HepG2 (cell line): Measurements from ENCODE around the gene TIAM2. TPM values are rescaled to one million over a fixed set of nuclear protein-coding genes. Genes with fewer than 3 reads are reported as not detected.

Experiments
- ATAC-seq: fragments of 200-7000 bp; cut with Tn5 transposase; 3 replicates; pipeline ENCODE4 v1.9.1; 2020; ENCODE audit warnings: mild to moderate bottlenecking, moderate library complexity
- BruUV-seq: library from RNA; stranded (reverse); fragments of 400-500 nt; replicated peaks from 2 replicates; lab custom pipeline; 2021; lab: Mats Ljungman, UMichigan
- CTCF ChIA-PET: fragments of 300-600 bp; formaldehyde crosslinking; extraction: SDS; loops from one replicate; lab custom pipeline; 2021; ENCODE audit warnings: low total read pairs, inconsistent platforms, low intra/inter-chr PET ratio; lab: Yijun Ruan, JAX
- POLR2A ChIA-PET: fragments of 350-600 bp; sonication (Branson Sonifier 250); formaldehyde crosslinking; loops from one replicate; lab custom pipeline; 2020; ENCODE audit warnings: antibody characterized with exemption, inconsistent platforms; lab: Yijun Ruan, JAX
- DNase-seq: peaks from one replicate; pipeline ENCODE4 v3.0.0-alpha.2; 2015; ENCODE audit warnings: low spot score
- FAIRE-seq: peaks from 3 replicates; lab custom pipeline; 2011; peaks lifted over from hg19 to GRCh38; lab: Jason Lieb, UNC
- H2AFZ ChIP-seq: one replicate; pipeline ENCODE4 v1.6.1; 2011; ENCODE audit warnings: low read length, inconsistent platforms
- H3K27ac ChIP-seq: fragments of 300-600 bp; 3 replicates; pipeline ENCODE4 v1.8.0; 2011; ENCODE audit warnings: mixed run types, mild to moderate bottlenecking, mixed read lengths, low read length, inconsistent platforms; ENCODE audit not compliant: insufficient read depth; ENCODE audit errors: extremely low read length
- H3K27me3 ChIP-seq, 2 experiments: fragments of 200-600 bp in 1 of 2; 2 replicates in 1 of 2; 3 replicates in 1 of 2; pipeline versions ENCODE4 v1.6.0 to v1.8.0; 2011; ENCODE audit warnings: low read length in 2 of 2, mild to moderate bottlenecking in 2 of 2, moderate library complexity in 2 of 2, inconsistent platforms in 1 of 2; ENCODE audit not compliant: insufficient read depth in 2 of 2, control insufficient read depth in 1 of 2
- H3K36me3 ChIP-seq, 2 experiments: fragments of 200-600 bp in 1 of 2; replicated peaks in 1 of 2; 2 replicates in 1 of 2; 3 replicates in 1 of 2; pipeline versions ENCODE4 v1.5.1 to v1.8.0; 2011; ENCODE audit warnings: low read length in 2 of 2, inconsistent platforms in 1 of 2; ENCODE audit not compliant: insufficient read depth in 2 of 2, control insufficient read depth in 1 of 2
- H3K4me1 ChIP-seq: 2 replicates; pipeline ENCODE4 v1.5.1; 2012; ENCODE audit warnings: low read length, inconsistent platforms; ENCODE audit not compliant: insufficient read depth
- H3K4me2 ChIP-seq: 2 replicates; pipeline ENCODE4 v1.6.0; 2011; ENCODE audit warnings: low read depth, low read length, inconsistent platforms
- H3K4me3 ChIP-seq, 3 experiments: fragments of 200-600 bp in 1 of 3; sonication (generic), shearing (Covaris generic) in 1 of 3; replicated peaks in 1 of 3; 2 replicates each; pipeline ENCODE4 v1.5.1; 2011 to 2016; ENCODE audit warnings: low read length in 3 of 3, inconsistent platforms in 2 of 3, low read depth in 2 of 3, mild to moderate bottlenecking in 2 of 3, control low read depth in 1 of 3, mixed read lengths in 1 of 3; ENCODE audit not compliant: insufficient read depth in 1 of 3
- H3K79me2 ChIP-seq: one replicate; pipeline ENCODE4 v1.6.1; 2011; ENCODE audit warnings: low read length, inconsistent platforms; ENCODE audit not compliant: insufficient read depth
- H3K9ac ChIP-seq: 2 replicates; pipeline ENCODE4 v1.6.0; 2011; ENCODE audit warnings: mild to moderate bottlenecking, low read depth, low read length, inconsistent platforms; ENCODE audit not compliant: insufficient read depth
- H3K9me3 ChIP-seq: 2 replicates; pipeline ENCODE4 v1.5.1; 2012; ENCODE audit warnings: mild to moderate bottlenecking, low read length
- H4K20me1 ChIP-seq: 2 replicates; pipeline ENCODE4 v1.6.0; 2011; ENCODE audit warnings: inconsistent platforms, mild to moderate bottlenecking, low read length, moderate library complexity; ENCODE audit not compliant: insufficient read depth
- ATM ChIP-seq: fragments of 450-650 bp; IDR thresholded peaks from 2 replicates; pipeline ENCODE4 v1.7.1; 2017; ENCODE audit warnings: mild to moderate bottlenecking, borderline replicate concordance
- EZH2 ChIP-seq: conservative IDR thresholded peaks from 2 replicates; pipeline ENCODE4 v1.6.1; 2012; ENCODE audit warnings: mild to moderate bottlenecking, low read depth, low read length, moderate library complexity
- KLF12 ChIP-seq: sonication (generic); formaldehyde crosslinking; IDR thresholded peaks from 2 replicates; pipeline ENCODE4 v1.4.0; 2020; ENCODE audit warnings: missing genetic modification reagents, borderline replicate concordance
- ZBTB38 ChIP-seq: sonication (generic); formaldehyde crosslinking; IDR thresholded peaks from 2 replicates; pipeline ENCODE4 v1.5.1; 2020; ENCODE audit warnings: mild to moderate bottlenecking, missing genetic modification reagents
- ZC3H13 ChIP-seq: sonication (generic); formaldehyde crosslinking; IDR thresholded peaks from 2 replicates; pipeline ENCODE4 v1.8.1; 2023; ENCODE audit warnings: mild to moderate bottlenecking, missing genetic modification reagents, moderate library complexity
- ZNF232 ChIP-seq: sonication (generic); formaldehyde crosslinking; IDR thresholded peaks from 2 replicates; pipeline ENCODE4 v1.4.0; 2020; ENCODE audit warnings: missing genetic modification reagents, borderline replicate concordance
- ZNF234 ChIP-seq: sonication (generic); formaldehyde crosslinking; conservative IDR thresholded peaks from 2 replicates; pipeline ENCODE4 v1.5.1; 2020; ENCODE audit warnings: mild to moderate bottlenecking, missing genetic modification reagents
- ZSCAN22 ChIP-seq: sonication (generic); formaldehyde crosslinking; IDR thresholded peaks from 2 replicates; pipeline ENCODE4 v1.4.0; 2020; ENCODE audit warnings: mild to moderate bottlenecking, missing genetic modification reagents
- WGBS: methylation state at CpG from one replicate; pipeline ENCODE4 v1.1.6; 2017; ENCODE audit warnings: low lambda C conversion rate; 5-methylcytosine and 5-hydroxymethylcytosine counted together
- in situ Hi-C: cut with HindIII; loops from 2 replicates; pipeline ENCODE4 v1.10.0; 2017; ENCODE audit warnings: low pct_unique_long_range_greater_than_20kb; ENCODE audit not compliant: extremely low pct_ligation_motif_present
- intact Hi-C: fragments of 100-400 bp; cut with micrococcal nuclease; formaldehyde crosslinking; loops from one replicate; pipeline ENCODE4 v1.10.0; 2022; ENCODE audit not compliant: unreplicated experiment
- polyA plus RNA-seq, 8 experiments: library from polyadenylated mRNA; depleted of rRNA in 3 of 8; stranded (reverse) in 7 of 8; unstranded in 1 of 8; fragments of >200 nt; fragmentation: Illumina TruSeq in 4 of 8; extraction: Trizol in 4 of 8; gene quantifications; 2 replicates each; pipeline versions ENCODE4 v1.2.1 to v1.2.3, GENCODE V29; 2011 to 2016; ENCODE audit warnings: low read depth in 4 of 8, missing spikeins in 1 of 8, mixed read lengths in 1 of 8; ENCODE audit not compliant: insufficient read depth in 1 of 8
- total RNA-seq, 5 experiments: library from RNA; depleted of rRNA; stranded (reverse); fragments of >200 nt; fragmentation: Illumina TruSeq; extraction: Trizol; gene quantifications; 2 replicates each; pipeline ENCODE4 v1.2.3, GENCODE V29; 2016; ENCODE audit warnings: low read depth in 1 of 5
- TF ChIP-seq, protein P1 (sequence below): IDR thresholded peaks from 2 replicates; pipeline ENCODE4 v1.6.1; 2016
- TF ChIP-seq, protein P2 (sequence below): sonication (generic); formaldehyde crosslinking; IDR thresholded peaks from 2 replicates; pipeline ENCODE4 v1.4.0; 2020; ENCODE audit warnings: missing genetic modification reagents, borderline replicate concordance
- TF ChIP-seq, protein P3 (sequence below): IDR thresholded peaks from 2 replicates; pipeline ENCODE4 v1.6.1; 2016

The TIAM2 gene
- total and polyA plus RNA-seq, 2 of the 13 experiments (the other 11 are each of a cell fraction or from before 2014, with no cell fraction given) = 4.1 to 4.5 TPM

- FAIRE-seq = no peak
- H3K4me3 ChIP-seq = no peak overlapping the region
- ATAC-seq = no peak
- POLR2A ChIA-PET = no interaction called here
- BruUV-seq = no TSS peak
- no peak for TF ChIP-seq ATM
- no peak for TF ChIP-seq KLF12
- TF ChIP-seq, protein P1, sequence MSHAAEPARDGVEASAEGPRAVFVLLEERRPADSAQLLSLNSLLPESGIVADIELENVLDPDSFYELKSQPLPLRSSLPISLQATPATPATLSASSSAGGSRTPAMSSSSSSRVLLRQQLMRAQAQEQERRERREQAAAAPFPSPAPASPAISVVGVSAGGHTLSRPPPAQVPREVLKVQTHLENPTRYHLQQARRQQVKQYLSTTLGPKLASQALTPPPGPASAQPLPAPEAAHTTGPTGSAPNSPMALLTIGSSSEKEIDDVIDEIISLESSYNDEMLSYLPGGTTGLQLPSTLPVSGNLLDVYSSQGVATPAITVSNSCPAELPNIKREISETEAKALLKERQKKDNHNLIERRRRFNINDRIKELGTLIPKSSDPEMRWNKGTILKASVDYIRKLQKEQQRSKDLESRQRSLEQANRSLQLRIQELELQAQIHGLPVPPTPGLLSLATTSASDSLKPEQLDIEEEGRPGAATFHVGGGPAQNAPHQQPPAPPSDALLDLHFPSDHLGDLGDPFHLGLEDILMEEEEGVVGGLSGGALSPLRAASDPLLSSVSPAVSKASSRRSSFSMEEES (CRISPR knock-in tag) = no peak
- no peak for TF ChIP-seq EZH2
- no peak for TF ChIP-seq ZSCAN22
- no peak for TF ChIP-seq ZC3H13 (CRISPR knock-in tag)
- TF ChIP-seq, protein P2, sequence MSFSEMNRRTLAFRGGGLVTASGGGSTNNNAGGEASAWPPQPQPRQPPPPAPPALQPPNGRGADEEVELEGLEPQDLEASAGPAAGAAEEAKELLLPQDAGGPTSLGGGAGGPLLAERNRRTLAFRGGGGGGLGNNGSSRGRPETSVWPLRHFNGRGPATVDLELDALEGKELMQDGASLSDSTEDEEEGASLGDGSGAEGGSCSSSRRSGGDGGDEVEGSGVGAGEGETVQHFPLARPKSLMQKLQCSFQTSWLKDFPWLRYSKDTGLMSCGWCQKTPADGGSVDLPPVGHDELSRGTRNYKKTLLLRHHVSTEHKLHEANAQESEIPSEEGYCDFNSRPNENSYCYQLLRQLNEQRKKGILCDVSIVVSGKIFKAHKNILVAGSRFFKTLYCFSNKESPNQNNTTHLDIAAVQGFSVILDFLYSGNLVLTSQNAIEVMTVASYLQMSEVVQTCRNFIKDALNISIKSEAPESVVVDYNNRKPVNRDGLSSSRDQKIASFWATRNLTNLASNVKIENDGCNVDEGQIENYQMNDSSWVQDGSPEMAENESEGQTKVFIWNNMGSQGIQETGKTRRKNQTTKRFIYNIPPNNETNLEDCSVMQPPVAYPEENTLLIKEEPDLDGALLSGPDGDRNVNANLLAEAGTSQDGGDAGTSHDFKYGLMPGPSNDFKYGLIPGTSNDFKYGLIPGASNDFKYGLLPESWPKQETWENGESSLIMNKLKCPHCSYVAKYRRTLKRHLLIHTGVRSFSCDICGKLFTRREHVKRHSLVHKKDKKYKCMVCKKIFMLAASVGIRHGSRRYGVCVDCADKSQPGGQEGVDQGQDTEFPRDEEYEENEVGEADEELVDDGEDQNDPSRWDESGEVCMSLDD (CRISPR knock-in tag) = no peak
- no peak for TF ChIP-seq ZNF232 (CRISPR knock-in tag)
- TF ChIP-seq ZBTB38 (CRISPR knock-in tag) = no peak
- TF ChIP-seq, protein P3, sequence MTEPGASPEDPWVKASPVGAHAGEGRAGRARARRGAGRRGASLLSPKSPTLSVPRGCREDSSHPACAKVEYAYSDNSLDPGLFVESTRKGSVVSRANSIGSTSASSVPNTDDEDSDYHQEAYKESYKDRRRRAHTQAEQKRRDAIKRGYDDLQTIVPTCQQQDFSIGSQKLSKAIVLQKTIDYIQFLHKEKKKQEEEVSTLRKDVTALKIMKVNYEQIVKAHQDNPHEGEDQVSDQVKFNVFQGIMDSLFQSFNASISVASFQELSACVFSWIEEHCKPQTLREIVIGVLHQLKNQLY (CRISPR knock-in tag) = no peak
- no peak for TF ChIP-seq ZNF234 (CRISPR knock-in tag)
- no peaks in the 10 kb centered on the region for H3K9me3 ChIP-seq
- H4K20me1 ChIP-seq = no peaks in the 10 kb centered on the region
- H3K27me3 ChIP-seq = no peaks in the 10 kb centered on the region
- intact Hi-C loops (no loop called here), in situ Hi-C loops (no loop called here)
- CTCF ChIA-PET = no interaction called here
- no peak overlapping the region for H3K27ac ChIP-seq
- no peak overlapping the region for H3K4me2 ChIP-seq
- no peak for DNase-seq
- H2AFZ ChIP-seq = no peak overlapping the region
- WGBS = 62% methylated on average over 8 of the region's 8 CpGs
- H3K36me3 ChIP-seq = no peaks in the 10 kb centered on the region
- H3K4me1 ChIP-seq = no peaks in the 10 kb centered on the region
- no peak overlapping the region for H3K9ac ChIP-seq
- no peaks in the 10 kb centered on the region for H3K79me2 ChIP-seq
Observed at GRCh38 chr6:155106456-155107115, 111.5 kb downstream of the TIAM2 start.
